Glutamatergic neuron (in vitro differentiated cells): ENCODE results near the gene LRRC25. TPM values are rescaled to one million over a fixed set of nuclear protein-coding genes. Genes with fewer than 3 reads are reported as not detected.

Source experiments
- DNase-seq: peaks from one replicate; pipeline ENCODE4 v3.0.0; 2022
- H3K27ac Mint-ChIP-seq: one replicate; pipeline ENCODE4 v1.8.0; 2020; ENCODE audit warnings: mild to moderate bottlenecking, mixed read lengths, inconsistent platforms; ENCODE audit not compliant: unreplicated experiment
- H3K27me3 Mint-ChIP-seq: one replicate; pipeline ENCODE4 v1.8.0; 2020; ENCODE audit warnings: mild to moderate bottlenecking, moderate library complexity, mixed read lengths, inconsistent platforms; ENCODE audit not compliant: unreplicated experiment
- H3K36me3 Mint-ChIP-seq: one replicate; pipeline ENCODE4 v1.8.0; 2020; ENCODE audit warnings: mild to moderate bottlenecking, mixed read lengths, inconsistent platforms; ENCODE audit not compliant: unreplicated experiment
- H3K4me1 Mint-ChIP-seq: one replicate; pipeline ENCODE4 v1.8.0; 2020; ENCODE audit warnings: mild to moderate bottlenecking, low read depth, mixed read lengths, inconsistent platforms; ENCODE audit not compliant: unreplicated experiment
- H3K4me3 Mint-ChIP-seq: one replicate; pipeline ENCODE4 v1.8.0; 2020; ENCODE audit warnings: mild to moderate bottlenecking, mixed read lengths, inconsistent platforms; ENCODE audit not compliant: unreplicated experiment
- H3K9me3 Mint-ChIP-seq: one replicate; pipeline ENCODE4 v1.8.0; 2020; ENCODE audit warnings: mild to moderate bottlenecking, moderate library complexity, mixed read lengths, inconsistent platforms; ENCODE audit not compliant: unreplicated experiment
- total RNA-seq: library from RNA; stranded (reverse); fragmentation: NEBNext Ultra II Directional; extraction: Animal tissue kit (Norgen Biotek cat#: 25700); gene quantifications from one replicate; pipeline ENCODE4 v1.2.1, GENCODE V29; 2021; ENCODE audit not compliant: unreplicated experiment
- TF ChIP-seq, protein P1 (sequence below): fragments of 200-600 bp; sonication (generic); IDR thresholded peaks from one replicate; pipeline ENCODE4 v1.5.0; 2021; ENCODE audit not compliant: partially characterized antibody, unreplicated experiment

Gene LRRC25
- total RNA-seq, 1 donor from 2014 or later = not detected

GRCh38 chr19:18438331-18439024 lies 41.1 kb upstream of the LRRC25 start:
- H3K4me3 Mint-ChIP-seq = no peak overlapping the region
- H3K9me3 Mint-ChIP-seq = peaks cover 10% of the 10 kb centered on the region
- DNase-seq = peak; percentile 35
- H3K27ac Mint-ChIP-seq = no peak overlapping the region
- H3K36me3 Mint-ChIP-seq = peaks cover 5% of the 10 kb centered on the region
- H3K27me3 Mint-ChIP-seq = peaks cover 12% of the 10 kb centered on the region
- H3K4me1 Mint-ChIP-seq = peaks cover 11% of the 10 kb centered on the region
- TF ChIP-seq, protein P1, sequence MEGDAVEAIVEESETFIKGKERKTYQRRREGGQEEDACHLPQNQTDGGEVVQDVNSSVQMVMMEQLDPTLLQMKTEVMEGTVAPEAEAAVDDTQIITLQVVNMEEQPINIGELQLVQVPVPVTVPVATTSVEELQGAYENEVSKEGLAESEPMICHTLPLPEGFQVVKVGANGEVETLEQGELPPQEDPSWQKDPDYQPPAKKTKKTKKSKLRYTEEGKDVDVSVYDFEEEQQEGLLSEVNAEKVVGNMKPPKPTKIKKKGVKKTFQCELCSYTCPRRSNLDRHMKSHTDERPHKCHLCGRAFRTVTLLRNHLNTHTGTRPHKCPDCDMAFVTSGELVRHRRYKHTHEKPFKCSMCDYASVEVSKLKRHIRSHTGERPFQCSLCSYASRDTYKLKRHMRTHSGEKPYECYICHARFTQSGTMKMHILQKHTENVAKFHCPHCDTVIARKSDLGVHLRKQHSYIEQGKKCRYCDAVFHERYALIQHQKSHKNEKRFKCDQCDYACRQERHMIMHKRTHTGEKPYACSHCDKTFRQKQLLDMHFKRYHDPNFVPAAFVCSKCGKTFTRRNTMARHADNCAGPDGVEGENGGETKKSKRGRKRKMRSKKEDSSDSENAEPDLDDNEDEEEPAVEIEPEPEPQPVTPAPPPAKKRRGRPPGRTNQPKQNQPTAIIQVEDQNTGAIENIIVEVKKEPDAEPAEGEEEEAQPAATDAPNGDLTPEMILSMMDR = no peak

- H3K4me1 Mint-ChIP-seq = peaks cover 6% of the 10 kb centered on the region
- TF ChIP-seq, protein P1 = peak; percentile 10
- H3K9me3 Mint-ChIP-seq = peaks cover 9% of the 10 kb centered on the region
- H3K27me3 Mint-ChIP-seq = peaks cover 12% of the 10 kb centered on the region
- H3K27ac Mint-ChIP-seq = no peak within 1 kb of the TSS
- H3K4me3 Mint-ChIP-seq = peak within 1 kb of the TSS; percentile 73
- H3K36me3 Mint-ChIP-seq = peaks cover 4% of the 10 kb centered on the region
- DNase-seq = peak; percentile 62
Observed at GRCh38 chr19:18437491-18438330, 40.3 kb upstream of the LRRC25 start, which contains the start of gene ISYNA1. Gene ISYNA1, minus strand, starts transcription at chr19:18438133. Its CDS starts 154 bp downstream, at chr19:18437979.

- DNase-seq = peak; percentile 82
- Mint-ChIP-seq H3K27ac (peak overlapping the region; percentile 70), H3K27me3 (peaks cover 11% of the 10 kb centered on the region), H3K4me3 (peak overlapping the region; percentile 80), H3K4me1 (peaks cover 3% of the 10 kb centered on the region), H3K36me3 (no peaks in the 10 kb centered on the region), H3K9me3 (peaks cover 5% of the 10 kb centered on the region)
- TF ChIP-seq, protein P1 = peak; percentile 34
Observed at GRCh38 chr19:18436671-18437490, 39.5 kb upstream of the LRRC25 start.

- H3K4me3 Mint-ChIP-seq = peak overlapping the region; percentile 80
- no peaks in the 10 kb centered on the region for H3K36me3 Mint-ChIP-seq
- TF ChIP-seq, protein P1 = no peak
- peaks cover 11% of the 10 kb centered on the region for H3K27me3 Mint-ChIP-seq
- peaks cover 5% of the 10 kb centered on the region for H3K9me3 Mint-ChIP-seq
- peak overlapping the region; percentile 70 for H3K27ac Mint-ChIP-seq
- DNase-seq = peak; percentile 22
- peaks cover 3% of the 10 kb centered on the region for H3K4me1 Mint-ChIP-seq
Observed at GRCh38 chr19:18435842-18436670, 38.6 kb upstream of the LRRC25 start.
